HG02981 (cell line): ENCODE results near the gene OGDH.
"Not testable (repeated sequence)": the region's sequence is repeated elsewhere in the genome, so short reads cannot be mapped to it uniquely, and the experiment has no call there.

ENCODE experiments used
- ATAC-seq: cut with Tn5 transposase; IDR thresholded peaks from one replicate; pipeline ENCODE4 v1.9.1; 2021; ENCODE audit warnings: mild to moderate bottlenecking, moderate library complexity; ENCODE audit not compliant: unreplicated experiment

The OGDH gene

GRCh38 chr7:44703391-44703790 is 97.0 kb downstream of the OGDH start:
- not testable (repeated sequence) for ATAC-seq

GRCh38 chr7:44703921-44704320 is 97.5 kb downstream of the OGDH start:
- ATAC-seq, result no peak

DNA sequence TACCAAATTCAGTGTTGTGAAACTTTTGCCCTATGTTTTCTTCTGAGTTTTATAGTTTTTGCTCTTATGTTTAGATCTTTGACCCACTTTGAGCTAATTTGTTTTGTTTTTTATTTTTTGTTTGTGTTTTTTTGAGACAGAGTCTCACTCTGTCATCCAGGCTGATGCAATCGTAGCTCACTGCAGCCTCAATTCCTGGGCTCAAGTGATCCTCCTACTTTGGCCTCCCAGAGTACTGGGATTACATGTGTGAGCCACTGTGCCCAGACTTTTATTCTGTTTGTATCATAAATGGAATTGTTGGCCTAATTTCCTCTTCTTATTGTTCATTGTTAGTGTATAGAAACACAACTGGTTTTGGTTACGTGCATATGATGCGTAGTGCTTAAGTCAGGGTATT is 99.0 kb downstream of the OGDH start:
- no peak for ATAC-seq

DNA sequence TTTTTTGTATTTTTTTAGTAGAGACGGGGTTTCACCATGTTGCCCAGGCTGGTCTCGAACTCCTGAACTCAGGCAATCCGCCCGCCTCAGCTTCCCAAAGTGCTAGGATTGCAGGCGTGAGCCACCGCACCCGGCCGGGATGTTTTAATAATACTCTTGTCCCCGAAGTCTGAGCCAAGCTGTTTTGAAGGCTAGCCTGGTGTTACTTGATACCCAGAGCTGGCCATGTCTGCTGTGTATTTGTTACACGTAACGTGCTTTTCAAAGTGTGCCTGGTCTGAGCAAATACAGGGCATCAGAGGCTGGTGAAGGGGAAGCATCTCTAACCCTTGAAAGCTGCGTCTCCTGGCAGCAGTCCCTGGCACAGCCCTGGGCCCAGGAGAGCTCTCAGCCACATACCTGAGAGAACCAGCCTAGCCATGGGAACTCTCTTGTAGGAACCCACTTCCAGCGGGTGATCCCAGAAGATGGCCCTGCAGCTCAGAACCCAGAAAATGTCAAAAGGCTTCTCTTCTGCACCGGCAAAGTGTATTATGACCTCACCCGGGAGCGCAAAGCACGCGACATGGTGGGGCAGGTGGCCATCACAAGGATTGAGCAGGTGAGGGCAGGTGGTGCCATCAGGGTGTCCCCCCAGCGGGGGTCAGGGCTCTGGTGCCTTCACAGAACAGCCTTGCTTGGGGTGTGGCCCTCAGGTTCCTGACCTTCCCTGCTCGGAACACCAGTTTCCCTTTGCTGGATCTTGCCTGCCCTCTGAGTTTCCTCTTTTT is 100.5 kb downstream of the OGDH start:
- no peak for ATAC-seq

GRCh38 chr7:44707558-44708230 is 101.3 kb downstream of the OGDH start:
- ATAC-seq, result no peak

GRCh38 chr7:44709011-44709915 is 102.8 kb downstream of the OGDH start:
- no peak for ATAC-seq

- ATAC-seq, result no peak
Observed at GRCh38 chr7:44709945-44710596, 103.6 kb downstream of the OGDH start.

GRCh38 chr7:44711528-44711927 is 105.1 kb downstream of the OGDH start:
- ATAC-seq, result no peak

DNA sequence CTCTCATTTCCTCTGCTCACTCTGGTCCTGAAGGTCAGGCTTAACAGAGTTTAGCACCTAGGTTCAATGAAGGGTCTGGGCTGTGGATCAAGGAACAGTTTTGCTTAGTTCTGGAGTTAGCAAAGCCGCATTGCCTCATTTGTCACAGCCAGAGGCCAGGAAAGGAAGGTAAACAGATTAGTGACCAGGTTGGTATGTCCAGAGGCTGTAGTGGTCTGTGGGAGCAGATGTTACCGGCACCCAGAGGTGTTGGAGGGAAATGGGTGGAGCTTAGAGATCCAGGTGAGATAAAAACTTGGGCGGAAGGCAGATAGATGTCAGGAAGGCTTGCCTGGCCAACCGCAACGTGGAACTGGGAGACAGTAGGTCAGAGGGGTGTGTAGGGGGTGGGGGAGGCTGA is 105.6 kb downstream of the OGDH start:
- ATAC-seq, result no peak

DNA sequence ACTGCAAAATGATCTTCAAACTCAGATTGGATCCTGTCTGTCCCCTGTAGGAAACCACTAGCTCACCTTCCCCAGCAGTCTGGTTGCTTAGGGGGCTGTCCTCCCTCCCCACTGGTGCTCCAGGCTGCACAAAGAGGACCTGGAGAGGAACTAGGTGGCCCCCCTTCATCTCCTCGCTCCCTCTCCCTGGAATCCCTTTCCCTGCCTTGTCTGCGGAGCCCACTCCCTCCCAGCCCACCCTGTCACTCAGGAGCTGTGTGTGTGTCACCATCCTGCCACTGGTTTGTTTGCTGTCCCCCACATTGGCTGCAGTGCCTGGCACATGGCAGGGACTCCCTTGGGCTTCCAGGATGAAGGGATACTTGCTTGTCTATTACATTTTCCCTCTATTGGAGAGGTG is 106.7 kb downstream of the OGDH start:
- no peak for ATAC-seq

DNA sequence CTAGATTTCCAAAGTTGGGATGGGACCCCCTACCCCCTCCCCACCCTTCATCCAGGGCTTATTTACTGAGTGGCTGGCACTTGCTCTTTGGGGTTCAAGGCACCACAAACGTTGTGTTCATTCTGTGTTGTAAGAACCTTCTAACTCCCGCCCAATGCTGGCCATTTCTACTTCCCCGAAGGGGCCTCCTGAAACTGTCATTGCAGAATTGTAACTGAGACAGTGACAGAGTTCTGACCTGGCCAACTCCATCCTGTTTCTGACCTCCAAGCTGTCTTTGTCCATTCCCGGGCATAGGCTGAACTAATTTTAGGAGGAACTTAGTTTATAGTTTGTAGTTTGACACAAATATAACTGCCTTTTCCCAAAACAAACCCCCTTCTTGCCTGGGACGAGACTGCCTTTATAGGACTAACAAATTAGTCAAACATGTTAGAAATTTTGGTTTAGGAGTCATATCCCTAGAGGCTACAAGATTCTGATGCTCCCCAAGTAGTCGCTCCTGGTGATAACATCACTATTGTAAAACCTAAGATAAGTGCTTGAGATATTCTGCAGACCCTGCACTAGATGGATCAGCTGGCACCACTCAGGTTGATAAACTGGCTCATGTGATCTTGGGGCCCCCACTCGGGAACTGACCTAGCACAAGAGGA is 107.4 kb downstream of the OGDH start:
- ATAC-seq, result no peak

- ATAC-seq, result no peak
Observed at GRCh38 chr7:44716205-44716604, 109.8 kb downstream of the OGDH start.

- ATAC-seq, result no peak
Observed at GRCh38 chr7:44720301-44720700, 113.9 kb downstream of the OGDH start.

DNA sequence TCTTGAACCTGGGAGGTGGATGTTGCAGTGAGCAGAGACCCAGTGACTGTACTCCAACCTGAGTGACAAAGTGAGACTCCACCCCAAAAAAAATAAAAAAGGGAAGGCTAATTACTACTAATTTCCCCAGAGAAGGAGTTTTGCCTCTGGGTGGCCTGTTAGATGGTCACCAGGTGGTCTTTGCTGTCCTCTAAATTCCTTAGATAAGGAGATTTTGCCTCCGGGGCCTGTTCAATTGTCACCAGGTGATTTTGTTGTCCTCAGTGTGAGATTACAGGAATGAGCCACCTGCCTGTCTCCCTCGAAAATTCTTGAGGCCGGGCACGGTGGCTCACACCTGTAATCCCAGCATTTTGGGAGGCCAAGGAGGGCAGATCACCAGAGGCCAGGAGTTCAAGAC is 117.8 kb downstream of the OGDH start:
- no peak for ATAC-seq

- not testable (repeated sequence) for ATAC-seq
Observed at GRCh38 chr7:44726250-44726649, 119.8 kb downstream of the OGDH start.

DNA sequence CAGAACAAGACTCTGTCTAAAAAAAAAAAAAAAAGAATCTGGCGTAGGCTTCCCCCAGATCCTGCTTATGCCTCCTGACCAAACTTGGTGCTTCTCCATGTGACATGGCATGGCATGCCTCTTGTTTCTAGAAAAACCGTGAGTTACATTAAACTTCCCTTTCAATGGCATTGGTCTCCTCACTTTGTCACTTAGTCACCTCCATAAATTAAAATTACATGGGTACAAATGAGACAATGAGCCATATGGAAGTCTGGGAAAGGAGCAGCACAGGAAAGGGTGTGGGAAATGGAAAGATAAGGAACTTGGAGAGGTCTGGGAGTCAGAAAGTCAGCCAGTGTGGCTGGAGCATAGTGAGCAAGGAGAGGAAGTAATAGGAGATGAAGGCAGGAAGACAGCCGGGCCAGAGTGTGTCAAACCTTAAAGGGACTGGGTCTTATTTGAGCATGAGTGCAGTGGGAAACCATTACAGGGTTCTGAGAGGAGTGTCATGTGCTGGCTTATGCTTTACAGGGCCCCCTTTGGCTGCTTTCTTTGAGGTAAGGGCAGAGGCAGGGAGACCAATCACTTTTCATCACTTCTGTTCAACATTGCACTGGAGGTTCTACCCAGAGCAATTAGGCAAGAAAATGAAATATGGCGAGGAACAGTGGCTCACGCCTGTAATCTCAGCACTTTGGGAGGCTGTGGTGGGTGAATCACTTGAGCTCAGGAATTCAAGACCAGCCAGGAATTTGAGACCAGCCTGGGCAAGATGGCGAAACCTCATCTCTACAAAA is 120.9 kb downstream of the OGDH start:
- no peak for ATAC-seq

- ATAC-seq, result no peak
Observed at GRCh38 chr7:44727937-44728262, 121.5 kb downstream of the OGDH start.

- no peak for ATAC-seq
Observed at GRCh38 chr7:44729949-44730590, 123.6 kb downstream of the OGDH start.

DNA sequence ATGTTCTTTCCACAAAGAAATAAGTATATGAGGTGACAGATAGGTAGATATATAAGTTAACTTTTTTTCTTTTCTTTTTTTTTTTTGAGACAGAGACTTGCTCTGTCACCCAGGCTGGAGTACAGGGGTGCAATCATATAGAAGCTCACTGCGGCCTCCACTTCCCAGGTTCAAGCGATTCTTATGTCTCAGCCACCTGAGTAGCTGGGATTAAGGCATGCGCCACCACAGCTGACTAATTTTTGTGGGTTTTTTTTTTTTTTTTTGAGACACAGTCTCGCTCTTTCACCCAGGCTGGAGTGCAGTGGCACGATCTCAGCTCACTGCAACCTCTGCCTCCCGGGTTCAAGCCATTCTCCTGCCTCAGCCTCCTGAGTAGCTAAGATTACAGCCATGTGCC is 126.5 kb downstream of the OGDH start:
- ATAC-seq, result not testable (repeated sequence)
